Keratinocyte (primary cell): Measurements from ENCODE around the gene OTOGL. TPM values are rescaled to one million over a fixed set of nuclear protein-coding genes. Genes with fewer than 3 reads are reported as not detected.

Source experiments
- DNase-seq: peaks from one replicate; pipeline ENCODE4 v3.0.0-alpha.2; 2011; ENCODE audit warnings: low read depth, missing footprints, low spot score
- FAIRE-seq: peaks from 2 replicates; lab custom pipeline; 2011; peaks lifted over from hg19 to GRCh38; lab: Jason Lieb, UNC
- H2AFZ ChIP-seq: 2 replicates; pipeline ENCODE4 v1.6.0; 2012; ENCODE audit warnings: low read length, control low read depth, inconsistent platforms; ENCODE audit not compliant: control insufficient read depth
- H3K27ac ChIP-seq: 2 replicates; pipeline ENCODE4 v1.5.1; 2011; ENCODE audit warnings: low read length; ENCODE audit not compliant: control insufficient read depth, insufficient read depth
- H3K27me3 ChIP-seq: 3 replicates; pipeline ENCODE4 v1.6.0; 2011; ENCODE audit warnings: low read length; ENCODE audit not compliant: control insufficient read depth, insufficient read depth; ENCODE audit errors: extremely low read depth
- H3K36me3 ChIP-seq, 2 experiments: 2 replicates in 1 of 2; 3 replicates in 1 of 2; pipeline ENCODE4 v1.5.1; 2011; ENCODE audit warnings: low read length in 2 of 2, mild to moderate bottlenecking in 1 of 2; ENCODE audit not compliant: control insufficient read depth in 2 of 2, insufficient read depth in 2 of 2; ENCODE audit errors: extremely low read depth in 1 of 2
- H3K4me1 ChIP-seq: 3 replicates; pipeline ENCODE4 v1.5.1; 2011; ENCODE audit warnings: low read length; ENCODE audit not compliant: control insufficient read depth, insufficient read depth; ENCODE audit errors: extremely low read depth
- H3K4me2 ChIP-seq: 3 replicates; pipeline ENCODE4 v1.6.0; 2011; ENCODE audit warnings: low read depth, low read length; ENCODE audit not compliant: control insufficient read depth, insufficient read depth; ENCODE audit errors: extremely low read depth
- H3K4me3 ChIP-seq, 3 experiments: fragments of 200-600 bp in 1 of 3; sonication (generic) in 1 of 3; 2 replicates in 2 of 3; 3 replicates in 1 of 3; pipeline ENCODE4 v1.5.1; 2011 to 2016; ENCODE audit warnings: low read length in 3 of 3, mild to moderate bottlenecking in 3 of 3, control low read depth in 2 of 3, inconsistent platforms in 1 of 3, low read depth in 1 of 3, mixed read lengths in 1 of 3, mixed run types in 1 of 3, moderate library complexity in 1 of 3; ENCODE audit not compliant: control insufficient read depth in 2 of 3, insufficient read depth in 2 of 3; ENCODE audit errors: extremely low read depth in 1 of 3
- H3K79me2 ChIP-seq: 2 replicates; pipeline ENCODE4 v1.6.0; 2012; ENCODE audit warnings: low read length; ENCODE audit not compliant: control insufficient read depth, insufficient read depth
- H3K9ac ChIP-seq: 3 replicates; pipeline ENCODE4 v1.6.0; 2011; ENCODE audit warnings: low read length; ENCODE audit not compliant: control insufficient read depth, insufficient read depth; ENCODE audit errors: extremely low read depth
- H3K9me1 ChIP-seq: 3 replicates; pipeline ENCODE4 v1.6.0; 2011; ENCODE audit warnings: low read length; ENCODE audit not compliant: control insufficient read depth, insufficient read depth; ENCODE audit errors: extremely low read depth
- H3K9me3 ChIP-seq: 2 replicates; pipeline ENCODE4 v1.5.1; 2012; ENCODE audit warnings: low read depth, low read length; ENCODE audit not compliant: control insufficient read depth
- H4K20me1 ChIP-seq: 3 replicates; pipeline ENCODE4 v1.6.0; 2011; ENCODE audit warnings: low read length; ENCODE audit not compliant: control insufficient read depth, insufficient read depth; ENCODE audit errors: extremely low read depth
- EZH2 ChIP-seq: IDR thresholded peaks from one replicate; pipeline ENCODE4 v1.6.1; 2012; ENCODE audit warnings: inconsistent platforms, mild to moderate bottlenecking, low read length, moderate library complexity
- dilution Hi-C: fragments of 300-500 bp; cut with MboI; formaldehyde crosslinking; loops from one replicate; pipeline ENCODE4 v1.7.0; 2020; ENCODE audit warnings: low sequenced_read_pairs; ENCODE audit not compliant: extremely low pct_ligation_motif_present
- polyA plus RNA-seq, 5 experiments: library from polyadenylated mRNA; depleted of rRNA in 3 of 5; stranded (reverse) in 3 of 5; stranded (forward) in 1 of 5; unstranded in 1 of 5; fragments of >200 nt; gene quantifications; 1 replicate in 1 of 5; 2 replicates in 3 of 5; 3 replicates in 1 of 5; pipeline versions ENCODE4 v1.2.1 to v1.2.3, GENCODE V29; 2011 to 2012; ENCODE audit warnings: missing spikeins in 2 of 5, low read depth in 1 of 5, low replicate concordance in 1 of 5
- TF ChIP-seq, protein P1 (sequence below), 3 experiments: IDR thresholded peaks in 1 of 3; conservative IDR thresholded peaks in 1 of 3; optimal IDR thresholded peaks in 1 of 3; 2 replicates in 2 of 3; 3 replicates in 1 of 3; pipeline versions ENCODE3 to v1.5.1; 2011; ENCODE audit warnings: low read length in 3 of 3, mild to moderate bottlenecking in 3 of 3, moderate library complexity in 2 of 3, control low read depth in 1 of 3, inconsistent platforms in 1 of 3; ENCODE audit not compliant: insufficient read depth in 2 of 3; ENCODE audit errors: extremely low read depth in 1 of 3

Gene OTOGL
- polyA plus RNA-seq, 1 donor (not counting 4 experiments of a cell fraction or from before 2014, with no cell fraction given): 0.08 TPM

- Histone ChIP-seq H3K9ac (no peak overlapping the region), H3K4me3 (no peak overlapping the region), H3K27ac (no peak overlapping the region), H3K9me3 (no peaks in the 10 kb centered on the region), H2AFZ (no peak overlapping the region), H3K79me2 (no peaks in the 10 kb centered on the region), H3K36me3 (no peaks in the 10 kb centered on the region), H3K9me1 (no peaks in the 10 kb centered on the region), H4K20me1 (no peaks in the 10 kb centered on the region), H3K4me1 (no peaks in the 10 kb centered on the region), H3K4me2 (no peak overlapping the region), H3K27me3 (no peaks in the 10 kb centered on the region)
- dilution Hi-C loops: no loop called here
- no peak for DNase-seq
- no peak for FAIRE-seq
- TF ChIP-seq, protein P1, sequence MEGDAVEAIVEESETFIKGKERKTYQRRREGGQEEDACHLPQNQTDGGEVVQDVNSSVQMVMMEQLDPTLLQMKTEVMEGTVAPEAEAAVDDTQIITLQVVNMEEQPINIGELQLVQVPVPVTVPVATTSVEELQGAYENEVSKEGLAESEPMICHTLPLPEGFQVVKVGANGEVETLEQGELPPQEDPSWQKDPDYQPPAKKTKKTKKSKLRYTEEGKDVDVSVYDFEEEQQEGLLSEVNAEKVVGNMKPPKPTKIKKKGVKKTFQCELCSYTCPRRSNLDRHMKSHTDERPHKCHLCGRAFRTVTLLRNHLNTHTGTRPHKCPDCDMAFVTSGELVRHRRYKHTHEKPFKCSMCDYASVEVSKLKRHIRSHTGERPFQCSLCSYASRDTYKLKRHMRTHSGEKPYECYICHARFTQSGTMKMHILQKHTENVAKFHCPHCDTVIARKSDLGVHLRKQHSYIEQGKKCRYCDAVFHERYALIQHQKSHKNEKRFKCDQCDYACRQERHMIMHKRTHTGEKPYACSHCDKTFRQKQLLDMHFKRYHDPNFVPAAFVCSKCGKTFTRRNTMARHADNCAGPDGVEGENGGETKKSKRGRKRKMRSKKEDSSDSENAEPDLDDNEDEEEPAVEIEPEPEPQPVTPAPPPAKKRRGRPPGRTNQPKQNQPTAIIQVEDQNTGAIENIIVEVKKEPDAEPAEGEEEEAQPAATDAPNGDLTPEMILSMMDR (optimal IDR thresholded peaks at IDR 0.05 in 1 of 3, IDR thresholded peaks at IDR 0.05 in 1 of 3, conservative IDR thresholded peaks at IDR 0.05 in 1 of 3; ENCODE audit: extremely low read depth in 1 of 3, insufficient read depth in 2 of 3, low read length in 3 of 3): no peak
- no peak for TF ChIP-seq EZH2
These were observed 97.1 kb downstream of the OTOGL start for GRCh38 chr12:80196419-80196818.

- H2AFZ ChIP-seq: no peak overlapping the region
- no peaks in the 10 kb centered on the region for H3K27me3 ChIP-seq
- H3K4me1 ChIP-seq: no peaks in the 10 kb centered on the region
- no peak for FAIRE-seq
- H3K9me1 ChIP-seq: no peaks in the 10 kb centered on the region
- H3K9me3 ChIP-seq: no peaks in the 10 kb centered on the region
- H3K79me2 ChIP-seq: no peaks in the 10 kb centered on the region
- H3K9ac ChIP-seq: no peak overlapping the region
- H3K4me3 ChIP-seq: no peak overlapping the region
- no peaks in the 10 kb centered on the region for H4K20me1 ChIP-seq
- no peak for TF ChIP-seq EZH2
- TF ChIP-seq, protein P1 (optimal IDR thresholded peaks at IDR 0.05 in 1 of 3, IDR thresholded peaks at IDR 0.05 in 1 of 3, conservative IDR thresholded peaks at IDR 0.05 in 1 of 3; ENCODE audit: extremely low read depth in 1 of 3, insufficient read depth in 2 of 3, low read length in 3 of 3): no peak
- dilution Hi-C loops: no loop called here
- no peaks in the 10 kb centered on the region for H3K36me3 ChIP-seq
- no peak overlapping the region for H3K27ac ChIP-seq
- DNase-seq: no peak
- H3K4me2 ChIP-seq: no peak overlapping the region
These were observed 99.5 kb downstream of the OTOGL start for GRCh38 chr12:80198782-80199337.
